Measurements from ENCODE around the gene VWA5B2. TPM values are rescaled to one million over a fixed set of nuclear protein-coding genes. Genes with fewer than 3 reads are reported as not detected.

Gene VWA5B2
- total and polyA plus RNA-seq, 2 of the 13 experiments (the other 11 are each of a cell fraction or from before 2014, with no cell fraction given), result 0.03 to 0.04 TPM

DNA sequence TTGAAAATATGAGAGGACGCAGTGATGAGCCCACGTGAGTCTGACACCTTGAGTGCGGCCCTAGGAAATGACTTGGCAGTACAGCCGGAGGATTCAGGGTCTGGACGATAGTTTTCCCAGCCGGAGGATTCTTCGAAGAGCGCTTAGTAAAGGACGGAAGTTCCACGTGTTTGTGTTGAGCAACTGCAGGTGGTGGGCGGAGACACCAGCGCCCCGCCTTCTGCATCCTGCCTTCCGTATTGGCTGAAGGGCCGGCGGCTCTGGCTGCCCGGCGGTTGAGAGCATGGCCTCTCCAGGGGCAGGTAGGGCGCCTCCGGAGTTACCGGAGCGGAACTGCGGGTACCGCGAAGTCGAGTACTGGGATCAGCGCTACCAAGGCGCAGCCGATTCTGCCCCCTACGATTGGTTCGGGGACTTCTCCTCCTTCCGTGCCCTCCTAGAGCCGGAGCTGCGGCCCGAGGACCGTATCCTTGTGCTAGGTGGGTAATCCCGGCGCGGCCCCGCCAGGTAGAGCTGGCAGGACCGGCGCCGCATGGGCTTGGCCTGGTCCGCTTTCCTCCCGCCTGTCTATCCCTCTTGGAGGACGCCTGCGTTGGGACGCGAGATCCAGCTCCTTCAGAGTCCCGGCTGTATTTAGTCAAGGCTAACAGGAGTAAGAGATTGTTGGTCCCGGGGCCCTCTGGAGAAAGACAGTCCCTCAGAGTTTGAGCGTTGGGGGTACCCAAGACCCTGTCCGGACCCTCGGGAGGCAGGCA lies 20.2 kb downstream of the VWA5B2 start, which contains the start of gene EEF1AKMT4 (continued):
- TF ChIP-seq U2AF1 (optimal IDR thresholded peaks at IDR 0.05; ENCODE audit: low read depth, low read length) (no peak), JUNB (CRISPR knock-in tag; IDR thresholded peaks at IDR 0.05; ENCODE audit: borderline replicate concordance) (no peak), ZNF546 (CRISPR knock-in tag; conservative IDR thresholded peaks at IDR 0.05) (0 out of 2 replicates have a peak, but pooled peaks have one; percentile 55), GPN1 (CRISPR knock-in tag; IDR thresholded peaks at IDR 0.05; ENCODE audit: borderline replicate concordance) (no peak), CREB1 (IDR thresholded peaks at IDR 0.05) (no peak), CREB1 (CRISPR knock-in tag; IDR thresholded peaks at IDR 0.05) (peak; percentile 14; the same call in 1 of the 2 replicates), NFE2 (CRISPR knock-in tag; IDR thresholded peaks at IDR 0.05) (no peak), LRRFIP1 (CRISPR knock-in tag; conservative IDR thresholded peaks at IDR 0.05) (no peak), ZNF883 (CRISPR knock-in tag; IDR thresholded peaks at IDR 0.05; ENCODE audit: not compliant biosample characterization) (peak; percentile 61), CHD2 (IDR thresholded peaks at IDR 0.05; ENCODE audit: low read depth, low read length) (no peak), MBD4 (IDR thresholded peaks at IDR 0.05; ENCODE audit: borderline replicate concordance, low read length) (no peak), ZNF552 (CRISPR knock-in tag; IDR thresholded peaks at IDR 0.05; ENCODE audit: borderline replicate concordance) (no peak), ZBTB42 (CRISPR knock-in tag; IDR thresholded peaks at IDR 0.05) (no peak), ZNF10 (CRISPR knock-in tag; IDR thresholded peaks at IDR 0.05; ENCODE audit: borderline replicate concordance, low read depth) (no peak), PPARG (CRISPR knock-in tag; conservative IDR thresholded peaks at IDR 0.05) (no peak), SP140L (CRISPR knock-in tag; IDR thresholded peaks at IDR 0.05; ENCODE audit: borderline replicate concordance) (no peak), ELF1 (CRISPR knock-in tag; IDR thresholded peaks at IDR 0.05) (peak; percentile 76), ZFY (CRISPR knock-in tag; IDR thresholded peaks at IDR 0.05) (peak; percentile 94), TBP (CRISPR knock-in tag; IDR thresholded peaks at IDR 0.05) (no peak; the same call in 1 of the 2 replicates)
- TF ChIP-seq, protein P1, sequence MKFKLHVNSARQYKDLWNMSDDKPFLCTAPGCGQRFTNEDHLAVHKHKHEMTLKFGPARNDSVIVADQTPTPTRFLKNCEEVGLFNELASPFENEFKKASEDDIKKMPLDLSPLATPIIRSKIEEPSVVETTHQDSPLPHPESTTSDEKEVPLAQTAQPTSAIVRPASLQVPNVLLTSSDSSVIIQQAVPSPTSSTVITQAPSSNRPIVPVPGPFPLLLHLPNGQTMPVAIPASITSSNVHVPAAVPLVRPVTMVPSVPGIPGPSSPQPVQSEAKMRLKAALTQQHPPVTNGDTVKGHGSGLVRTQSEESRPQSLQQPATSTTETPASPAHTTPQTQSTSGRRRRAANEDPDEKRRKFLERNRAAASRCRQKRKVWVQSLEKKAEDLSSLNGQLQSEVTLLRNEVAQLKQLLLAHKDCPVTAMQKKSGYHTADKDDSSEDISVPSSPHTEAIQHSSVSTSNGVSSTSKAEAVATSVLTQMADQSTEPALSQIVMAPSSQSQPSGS (CRISPR knock-in tag; IDR thresholded peaks at IDR 0.05), result no peak
- TF ChIP-seq, protein P2, sequence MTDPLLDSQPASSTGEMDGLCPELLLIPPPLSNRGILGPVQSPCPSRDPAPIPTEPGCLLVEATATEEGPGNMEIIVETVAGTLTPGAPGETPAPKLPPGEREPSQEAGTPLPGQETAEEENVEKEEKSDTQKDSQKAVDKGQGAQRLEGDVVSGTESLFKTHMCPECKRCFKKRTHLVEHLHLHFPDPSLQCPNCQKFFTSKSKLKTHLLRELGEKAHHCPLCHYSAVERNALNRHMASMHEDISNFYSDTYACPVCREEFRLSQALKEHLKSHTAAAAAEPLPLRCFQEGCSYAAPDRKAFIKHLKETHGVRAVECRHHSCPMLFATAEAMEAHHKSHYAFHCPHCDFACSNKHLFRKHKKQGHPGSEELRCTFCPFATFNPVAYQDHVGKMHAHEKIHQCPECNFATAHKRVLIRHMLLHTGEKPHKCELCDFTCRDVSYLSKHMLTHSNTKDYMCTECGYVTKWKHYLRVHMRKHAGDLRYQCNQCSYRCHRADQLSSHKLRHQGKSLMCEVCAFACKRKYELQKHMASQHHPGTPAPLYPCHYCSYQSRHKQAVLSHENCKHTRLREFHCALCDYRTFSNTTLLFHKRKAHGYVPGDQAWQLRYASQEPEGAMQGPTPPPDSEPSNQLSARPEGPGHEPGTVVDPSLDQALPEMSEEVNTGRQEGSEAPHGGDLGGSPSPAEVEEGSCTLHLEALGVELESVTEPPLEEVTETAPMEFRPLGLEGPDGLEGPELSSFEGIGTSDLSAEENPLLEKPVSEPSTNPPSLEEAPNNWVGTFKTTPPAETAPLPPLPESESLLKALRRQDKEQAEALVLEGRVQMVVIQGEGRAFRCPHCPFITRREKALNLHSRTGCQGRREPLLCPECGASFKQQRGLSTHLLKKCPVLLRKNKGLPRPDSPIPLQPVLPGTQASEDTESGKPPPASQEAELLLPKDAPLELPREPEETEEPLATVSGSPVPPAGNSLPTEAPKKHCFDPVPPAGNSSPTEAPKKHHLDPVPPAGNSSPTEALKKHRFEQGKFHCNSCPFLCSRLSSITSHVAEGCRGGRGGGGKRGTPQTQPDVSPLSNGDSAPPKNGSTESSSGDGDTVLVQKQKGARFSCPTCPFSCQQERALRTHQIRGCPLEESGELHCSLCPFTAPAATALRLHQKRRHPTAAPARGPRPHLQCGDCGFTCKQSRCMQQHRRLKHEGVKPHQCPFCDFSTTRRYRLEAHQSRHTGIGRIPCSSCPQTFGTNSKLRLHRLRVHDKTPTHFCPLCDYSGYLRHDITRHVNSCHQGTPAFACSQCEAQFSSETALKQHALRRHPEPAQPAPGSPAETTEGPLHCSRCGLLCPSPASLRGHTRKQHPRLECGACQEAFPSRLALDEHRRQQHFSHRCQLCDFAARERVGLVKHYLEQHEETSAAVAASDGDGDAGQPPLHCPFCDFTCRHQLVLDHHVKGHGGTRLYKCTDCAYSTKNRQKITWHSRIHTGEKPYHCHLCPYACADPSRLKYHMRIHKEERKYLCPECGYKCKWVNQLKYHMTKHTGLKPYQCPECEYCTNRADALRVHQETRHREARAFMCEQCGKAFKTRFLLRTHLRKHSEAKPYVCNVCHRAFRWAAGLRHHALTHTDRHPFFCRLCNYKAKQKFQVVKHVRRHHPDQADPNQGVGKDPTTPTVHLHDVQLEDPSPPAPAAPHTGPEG (CRISPR knock-in tag; IDR thresholded peaks at IDR 0.05), result peak; percentile 49; the same call in 1 of the 2 replicates

Data from HepG2 (cell line).